Measurements from ENCODE around the gene ATN1. TPM values are rescaled to one million over a fixed set of nuclear protein-coding genes. Genes with fewer than 3 reads are reported as not detected.

The ATN1 gene
- total RNA-seq, 1 experiment from 2014 or later: 126 TPM

GRCh38 chr12:6974180-6974579, 46.4 kb downstream of the ATN1 start:
- no peaks in the 10 kb centered on the region for H3K27me3 Mint-ChIP-seq (ENCODE audit: insufficient read depth, unreplicated experiment)
- intact Hi-C loops (cut with micrococcal nuclease; ENCODE audit: unreplicated experiment): no loop called here
- H3K4me1 Mint-ChIP-seq (ENCODE audit: low read depth, unreplicated experiment): peaks cover 58% of the 10 kb centered on the region
- BruUV-seq (replicated peaks): no TSS peak
- no peaks in the 10 kb centered on the region for H3K27me3 ChIP-seq (replicated peaks; ENCODE audit: control insufficient read depth, insufficient read depth, low read length)
- CTCF ChIA-PET: interaction anchor here (0.7 to 1.0 kb wide), 2 partner anchors 44 to 215 kb away, joined by 3 read pairs; partner anchors contain the start of genes LPCAT3 and PEX5
- H3K9me3 Mint-ChIP-seq (ENCODE audit: unreplicated experiment): no peaks in the 10 kb centered on the region
- H3K36me3 ChIP-seq (ENCODE audit: control insufficient read depth, insufficient read depth, low read length): peaks cover 14% of the 10 kb centered on the region
- H3K27ac Mint-ChIP-seq (ENCODE audit: unreplicated experiment): no peak overlapping the region
- no peak overlapping the region for H3K4me3 Mint-ChIP-seq (ENCODE audit: unreplicated experiment)
- no peak for DNase-seq
- no peak overlapping the region for H3K4me3 ChIP-seq (ENCODE audit: low read depth, low read length)
- peaks cover 96% of the 10 kb centered on the region for H3K36me3 Mint-ChIP-seq (ENCODE audit: insufficient read depth, unreplicated experiment)
- POLR2A ChIA-PET: interaction anchor here (1.8 kb wide), 1 partner anchor 28 kb away, joined by 4 read pairs; no protein-coding TSS in a partner anchor
- no peak for TF ChIP-seq CTCF (IDR thresholded peaks at IDR 0.05; ENCODE audit: insufficient read depth in 1 of 2, low read depth in 1 of 2, low read length in 1 of 2, severe bottlenecking in 1 of 2, unreplicated experiment in 1 of 2)
- peaks cover 30% of the 10 kb centered on the region for H3K4me1 ChIP-seq
- no peaks in the 10 kb centered on the region for H3K9me3 ChIP-seq

- intact Hi-C loops (cut with micrococcal nuclease; ENCODE audit: unreplicated experiment): no loop called here
- Mint-ChIP-seq H3K27me3 (ENCODE audit: insufficient read depth, unreplicated experiment) (no peaks in the 10 kb centered on the region), H3K9me3 (ENCODE audit: unreplicated experiment) (no peaks in the 10 kb centered on the region), H3K4me1 (ENCODE audit: low read depth, unreplicated experiment) (peaks cover 62% of the 10 kb centered on the region), H3K27ac (ENCODE audit: unreplicated experiment) (no peak overlapping the region), H3K4me3 (ENCODE audit: unreplicated experiment) (no peak overlapping the region), H3K36me3 (ENCODE audit: insufficient read depth, unreplicated experiment) (peaks cover 96% of the 10 kb centered on the region)
- POLR2A ChIA-PET: interaction anchor here (0.6 to 2.2 kb wide), 5 partner anchors 11 to 43 kb away, joined by 3 to 8 read pairs (median 4); partner anchors contain the start of genes C12orf57, LPCAT3 and RNU7-1
- H3K36me3 ChIP-seq (ENCODE audit: control insufficient read depth, insufficient read depth, low read length): peaks cover 14% of the 10 kb centered on the region
- TF ChIP-seq CTCF (IDR thresholded peaks at IDR 0.05; ENCODE audit: insufficient read depth in 1 of 2, low read depth in 1 of 2, low read length in 1 of 2, severe bottlenecking in 1 of 2, unreplicated experiment in 1 of 2): no peak
- CTCF ChIA-PET: interaction anchor here (1.0 kb wide), 1 partner anchor 30 kb away, joined by 3 read pairs; no protein-coding TSS in a partner anchor
- no peak overlapping the region for H3K4me3 ChIP-seq (ENCODE audit: low read depth, low read length)
- H3K27me3 ChIP-seq (replicated peaks; ENCODE audit: control insufficient read depth, insufficient read depth, low read length): no peaks in the 10 kb centered on the region
- no TSS peak for BruUV-seq (replicated peaks)
- DNase-seq: no peak
- H3K4me1 ChIP-seq: peaks cover 43% of the 10 kb centered on the region
- H3K9me3 ChIP-seq: no peaks in the 10 kb centered on the region
Observed at GRCh38 chr12:6975297-6976032, 47.7 kb downstream of the ATN1 start.

GRCh38 chr12:6977653-6978052, 49.9 kb downstream of the ATN1 start:
- Histone ChIP-seq H3K4me1 (peaks cover 52% of the 10 kb centered on the region), H3K27me3 (replicated peaks; ENCODE audit: control insufficient read depth, insufficient read depth, low read length) (no peaks in the 10 kb centered on the region), H3K36me3 (ENCODE audit: control insufficient read depth, insufficient read depth, low read length) (peaks cover 16% of the 10 kb centered on the region), H3K4me3 (ENCODE audit: low read depth, low read length) (no peak overlapping the region), H3K9me3 (no peaks in the 10 kb centered on the region)
- H3K27me3 Mint-ChIP-seq (ENCODE audit: insufficient read depth, unreplicated experiment): no peaks in the 10 kb centered on the region
- TF ChIP-seq CTCF (IDR thresholded peaks at IDR 0.05; ENCODE audit: insufficient read depth in 1 of 2, low read depth in 1 of 2, low read length in 1 of 2, severe bottlenecking in 1 of 2, unreplicated experiment in 1 of 2): no peak
- peaks cover 72% of the 10 kb centered on the region for H3K4me1 Mint-ChIP-seq (ENCODE audit: low read depth, unreplicated experiment)
- H3K4me3 Mint-ChIP-seq (ENCODE audit: unreplicated experiment): no peak overlapping the region
- peaks cover 98% of the 10 kb centered on the region for H3K36me3 Mint-ChIP-seq (ENCODE audit: insufficient read depth, unreplicated experiment)
- POLR2A ChIA-PET: interaction anchor here (0.6 to 1.5 kb wide), 4 partner anchors 15 to 126 kb away, joined by 4 to 6 read pairs (median 4); partner anchors contain the start of gene LPCAT3
- no peak for DNase-seq
- H3K27ac Mint-ChIP-seq (ENCODE audit: unreplicated experiment): peak overlapping the region; percentile 98
- no TSS peak for BruUV-seq (replicated peaks)
- no peaks in the 10 kb centered on the region for H3K9me3 Mint-ChIP-seq (ENCODE audit: unreplicated experiment)
- CTCF ChIA-PET: interaction anchor here (2.9 kb wide), 1 partner anchor 41 kb away, joined by 11 read pairs; the partner anchor contains the start of gene LPCAT3
- intact Hi-C loops (cut with micrococcal nuclease; ENCODE audit: unreplicated experiment): loop anchor here (1.0 kb wide), 1 partner anchor 66 kb away; no protein-coding TSS in a partner anchor
